Measurements from ENCODE around the gene SNX1.
"Not testable (repeated sequence)": the region's sequence is repeated elsewhere in the genome, so short reads cannot be mapped to it uniquely, and the experiment has no call there.

SNX1 gene

DNA sequence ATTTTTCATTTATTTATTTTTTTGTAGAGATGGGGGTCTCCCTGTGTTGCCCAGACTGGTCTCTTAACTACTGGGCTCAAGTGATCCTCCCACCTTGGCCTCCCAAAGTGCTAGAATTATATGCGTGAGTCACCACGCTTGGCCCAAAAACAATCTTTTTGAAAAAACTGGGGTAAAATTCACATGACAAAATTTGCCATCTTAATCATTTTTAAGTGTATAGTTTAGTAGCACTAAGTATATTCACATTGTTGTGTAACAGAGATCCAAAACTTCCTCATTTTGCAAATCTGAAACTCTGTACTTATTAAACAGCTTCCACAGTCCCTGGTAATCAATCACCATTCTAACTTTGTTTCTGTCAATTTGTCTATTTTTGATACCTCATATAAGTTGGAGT lies 5.2 kb downstream of the SNX1 start:
- ChIA-PET CTCF (no interaction called here), POLR2A (no interaction called here)
- no peak for DNase-seq (ENCODE audit: low read depth, low spot score)
- no peak overlapping the region for H3K4me3 ChIP-seq (ENCODE audit: low read depth, low read length)
- TF ChIP-seq, protein P1, sequence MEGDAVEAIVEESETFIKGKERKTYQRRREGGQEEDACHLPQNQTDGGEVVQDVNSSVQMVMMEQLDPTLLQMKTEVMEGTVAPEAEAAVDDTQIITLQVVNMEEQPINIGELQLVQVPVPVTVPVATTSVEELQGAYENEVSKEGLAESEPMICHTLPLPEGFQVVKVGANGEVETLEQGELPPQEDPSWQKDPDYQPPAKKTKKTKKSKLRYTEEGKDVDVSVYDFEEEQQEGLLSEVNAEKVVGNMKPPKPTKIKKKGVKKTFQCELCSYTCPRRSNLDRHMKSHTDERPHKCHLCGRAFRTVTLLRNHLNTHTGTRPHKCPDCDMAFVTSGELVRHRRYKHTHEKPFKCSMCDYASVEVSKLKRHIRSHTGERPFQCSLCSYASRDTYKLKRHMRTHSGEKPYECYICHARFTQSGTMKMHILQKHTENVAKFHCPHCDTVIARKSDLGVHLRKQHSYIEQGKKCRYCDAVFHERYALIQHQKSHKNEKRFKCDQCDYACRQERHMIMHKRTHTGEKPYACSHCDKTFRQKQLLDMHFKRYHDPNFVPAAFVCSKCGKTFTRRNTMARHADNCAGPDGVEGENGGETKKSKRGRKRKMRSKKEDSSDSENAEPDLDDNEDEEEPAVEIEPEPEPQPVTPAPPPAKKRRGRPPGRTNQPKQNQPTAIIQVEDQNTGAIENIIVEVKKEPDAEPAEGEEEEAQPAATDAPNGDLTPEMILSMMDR (IDR thresholded peaks at IDR 0.05; ENCODE audit: insufficient read depth, low read length, missing control alignments) = no peak

DNA sequence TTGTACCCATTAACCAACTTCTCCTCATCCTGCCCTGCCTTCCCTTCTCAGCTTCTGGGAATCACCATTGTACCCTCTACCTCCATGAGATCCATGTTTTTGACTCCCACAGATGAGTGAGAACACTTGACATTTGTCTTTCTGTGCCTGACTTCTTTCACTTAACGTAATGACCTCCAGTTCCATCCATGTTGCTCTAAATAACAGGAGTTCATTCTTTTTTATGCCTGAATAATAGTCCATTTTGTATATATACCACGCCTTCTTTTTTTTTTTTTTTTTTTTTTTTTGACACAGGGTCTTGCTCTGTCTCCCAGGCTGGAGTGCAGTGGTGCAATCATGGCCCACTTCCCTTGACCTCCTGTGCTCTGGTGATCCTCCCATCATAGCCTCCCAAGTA lies 6.7 kb downstream of the SNX1 start:
- ChIA-PET POLR2A (no interaction called here), CTCF (no interaction called here)
- TF ChIP-seq, protein P1 (IDR thresholded peaks at IDR 0.05; ENCODE audit: insufficient read depth, low read length, missing control alignments) = no peak
- DNase-seq (ENCODE audit: low read depth, low spot score) = no peak
- H3K4me3 ChIP-seq (ENCODE audit: low read depth, low read length) = no peak overlapping the region

DNA sequence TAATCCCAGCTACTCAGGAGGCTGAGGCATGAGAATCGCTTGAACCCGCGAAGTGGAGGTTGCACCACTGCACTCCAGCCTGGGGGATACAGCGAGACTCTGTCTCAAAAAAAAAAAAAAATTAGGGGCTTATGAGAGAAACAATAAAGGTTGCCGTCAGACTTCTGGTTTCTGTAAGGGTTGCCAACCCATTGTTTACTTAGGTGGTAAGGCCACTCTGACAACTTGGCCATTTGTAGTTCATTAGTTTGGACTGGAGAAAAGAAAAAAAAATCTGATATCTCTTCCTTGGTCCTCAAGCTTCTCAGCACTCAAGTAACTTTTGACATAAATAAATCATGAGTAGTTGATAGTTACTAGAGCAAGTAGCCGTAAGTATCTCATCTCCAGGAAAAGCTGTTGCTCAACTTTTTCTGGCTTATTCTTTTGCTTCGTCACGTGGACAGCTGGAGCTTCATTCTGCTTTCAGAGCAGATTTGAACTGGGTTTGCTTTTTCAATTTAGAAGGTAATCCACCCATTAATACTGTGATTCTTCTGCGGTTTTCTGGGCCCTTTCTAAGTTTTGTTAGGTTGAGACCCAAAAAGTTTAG lies 9.4 kb downstream of the SNX1 start:
- ChIA-PET CTCF (interaction anchor here (1.0 to 1.4 kb wide), 3 partner anchors 10 to 42 kb away, joined by 3 read pairs; no protein-coding TSS in a partner anchor), POLR2A (no interaction called here)
- TF ChIP-seq, protein P1 (IDR thresholded peaks at IDR 0.05; ENCODE audit: insufficient read depth, low read length, missing control alignments) = no peak
- no peak for DNase-seq (ENCODE audit: low read depth, low spot score)
- H3K4me3 ChIP-seq (ENCODE audit: low read depth, low read length) = no peak overlapping the region

DNA sequence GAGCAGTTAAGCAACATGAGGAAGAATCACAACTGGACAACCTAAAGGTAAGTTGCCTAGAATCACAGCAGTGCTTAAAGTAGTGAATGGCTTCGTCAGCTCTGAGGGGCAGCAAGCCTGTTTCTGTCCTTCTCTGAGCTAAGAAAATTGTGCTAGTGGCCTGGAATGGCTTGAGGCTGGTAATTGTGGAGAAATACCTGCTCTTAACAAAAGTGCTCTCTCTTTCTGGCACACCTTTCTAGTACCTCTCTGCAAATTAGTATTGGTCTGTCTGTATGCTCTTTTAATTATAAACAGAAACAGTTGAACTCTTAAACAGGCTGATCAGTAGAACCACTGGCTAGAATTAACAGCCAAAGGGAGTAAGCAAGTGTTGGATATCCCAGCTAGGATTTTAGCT lies 11.6 kb downstream of the SNX1 start:
- TF ChIP-seq, protein P1 (IDR thresholded peaks at IDR 0.05; ENCODE audit: insufficient read depth, low read length, missing control alignments) = no peak
- no peak overlapping the region for H3K4me3 ChIP-seq (ENCODE audit: low read depth, low read length)
- CTCF ChIA-PET = no interaction called here
- POLR2A ChIA-PET = no interaction called here
- DNase-seq (ENCODE audit: low read depth, low spot score) = no peak

DNA sequence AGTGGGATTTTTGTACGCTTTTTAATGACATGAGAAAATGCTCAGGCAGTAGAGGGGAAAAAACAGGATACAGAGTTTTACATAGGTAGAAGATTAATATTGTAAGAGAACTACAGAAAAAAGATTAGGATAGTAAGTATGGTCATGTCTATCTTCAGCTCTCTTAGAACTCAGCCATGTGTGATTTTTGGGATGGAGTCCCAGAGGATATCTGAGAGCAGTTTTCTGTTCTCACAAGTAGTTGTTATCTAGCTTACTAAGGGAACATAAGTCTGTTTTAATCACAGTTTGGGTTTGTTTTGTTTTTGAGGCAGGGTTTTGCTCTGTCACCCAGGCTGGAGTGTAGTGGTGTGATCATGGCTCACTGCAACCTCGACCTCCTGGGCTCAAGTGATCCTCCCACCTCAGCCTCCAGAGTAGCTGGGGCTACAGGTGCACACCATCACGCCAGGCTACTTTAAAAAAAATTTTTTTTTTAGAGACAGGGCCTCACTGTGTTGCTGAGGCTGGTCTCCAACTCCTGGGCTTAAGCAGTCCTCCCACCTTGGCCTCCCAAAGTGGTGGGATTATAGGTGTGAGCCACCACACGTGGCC lies 14.4 kb downstream of the SNX1 start:
- not testable (repeated sequence) for DNase-seq (ENCODE audit: low read depth, low spot score); H3K4me3 ChIP-seq (ENCODE audit: low read depth, low read length)
- ChIA-PET POLR2A (interaction anchor here (0.9 kb wide), 1 partner anchor 47 kb away, joined by 3 read pairs; no protein-coding TSS in a partner anchor), CTCF (interaction anchor here (1.0 to 1.3 kb wide), 2 partner anchors 11 to 358 kb away, joined by 3 to 4 read pairs; no protein-coding TSS in a partner anchor)

DNA sequence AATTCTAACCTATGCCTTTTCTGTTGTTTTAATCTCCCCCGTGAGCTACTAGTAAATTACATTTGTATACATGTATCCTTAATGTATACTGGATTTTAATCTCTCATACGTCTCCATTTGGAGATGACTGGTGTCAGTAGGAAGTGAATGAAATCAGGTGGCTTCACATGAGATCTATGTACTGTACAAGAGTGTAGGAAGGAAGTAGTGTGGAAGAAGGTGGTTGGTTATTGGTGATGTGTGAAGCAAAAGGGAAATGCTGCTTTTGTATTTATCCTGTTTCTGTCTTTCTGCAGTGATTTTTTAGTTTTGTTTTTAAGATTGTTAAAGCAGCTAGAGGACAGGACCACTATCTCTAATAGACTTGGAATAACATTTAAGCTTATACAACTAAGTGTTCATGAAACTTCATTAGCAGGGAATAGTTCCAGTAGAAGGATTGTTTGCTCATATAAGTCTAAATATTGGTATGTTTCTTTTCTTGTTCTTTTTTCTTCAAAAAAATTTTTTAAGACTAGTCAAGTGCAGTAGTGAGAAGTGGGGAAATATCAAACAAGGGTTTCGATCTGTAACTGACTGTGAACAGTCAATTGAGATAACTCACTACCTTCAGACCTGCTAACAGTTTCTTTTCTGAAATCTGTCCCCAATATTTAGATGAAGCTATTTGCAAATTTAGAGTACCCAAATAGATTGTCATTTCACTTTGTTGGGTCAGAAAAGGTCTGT lies 15.3 kb downstream of the SNX1 start:
- TF ChIP-seq, protein P1 (IDR thresholded peaks at IDR 0.05; ENCODE audit: insufficient read depth, low read length, missing control alignments) = no peak
- ChIA-PET CTCF (interaction anchor here (1.3 to 1.5 kb wide), 2 partner anchors 12 to 65 kb away, joined by 4 to 5 read pairs; partner anchors contain the start of gene DAPK2), POLR2A (interaction anchor here (0.5 kb wide), 1 partner anchor 19 kb away, joined by 3 read pairs; no protein-coding TSS in a partner anchor)
- no peak overlapping the region for H3K4me3 ChIP-seq (ENCODE audit: low read depth, low read length)
- DNase-seq (ENCODE audit: low read depth, low spot score) = no peak
